AG09319 (cell line): ENCODE data around the gene RFNG.

ENCODE experiments used
- DNase-seq: peaks from one replicate; pipeline ENCODE4 v3.0.0-alpha.2; 2010; ENCODE audit warnings: low read depth; ENCODE audit errors: extremely low read depth
- TF ChIP-seq, protein P1 (sequence below): IDR thresholded peaks from 2 replicates; pipeline ENCODE4 v1.5.1; 2011; ENCODE audit warnings: low read depth, mild to moderate bottlenecking, inconsistent platforms, low read length, moderate library complexity

RFNG gene

GRCh38 chr17:82022310-82022980, 29.2 kb downstream of the RFNG start, which contains the start of gene CENPX:
TSS of gene CENPX (minus strand) at chr17:82022878. CDS start at chr17:82022861, 17 bp downstream.
- no peak for DNase-seq
- TF ChIP-seq, protein P1, sequence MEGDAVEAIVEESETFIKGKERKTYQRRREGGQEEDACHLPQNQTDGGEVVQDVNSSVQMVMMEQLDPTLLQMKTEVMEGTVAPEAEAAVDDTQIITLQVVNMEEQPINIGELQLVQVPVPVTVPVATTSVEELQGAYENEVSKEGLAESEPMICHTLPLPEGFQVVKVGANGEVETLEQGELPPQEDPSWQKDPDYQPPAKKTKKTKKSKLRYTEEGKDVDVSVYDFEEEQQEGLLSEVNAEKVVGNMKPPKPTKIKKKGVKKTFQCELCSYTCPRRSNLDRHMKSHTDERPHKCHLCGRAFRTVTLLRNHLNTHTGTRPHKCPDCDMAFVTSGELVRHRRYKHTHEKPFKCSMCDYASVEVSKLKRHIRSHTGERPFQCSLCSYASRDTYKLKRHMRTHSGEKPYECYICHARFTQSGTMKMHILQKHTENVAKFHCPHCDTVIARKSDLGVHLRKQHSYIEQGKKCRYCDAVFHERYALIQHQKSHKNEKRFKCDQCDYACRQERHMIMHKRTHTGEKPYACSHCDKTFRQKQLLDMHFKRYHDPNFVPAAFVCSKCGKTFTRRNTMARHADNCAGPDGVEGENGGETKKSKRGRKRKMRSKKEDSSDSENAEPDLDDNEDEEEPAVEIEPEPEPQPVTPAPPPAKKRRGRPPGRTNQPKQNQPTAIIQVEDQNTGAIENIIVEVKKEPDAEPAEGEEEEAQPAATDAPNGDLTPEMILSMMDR = no peak

GRCh38 chr17:82021900-82022309, 29.7 kb downstream of the RFNG start:
- TF ChIP-seq, protein P1 = no peak
- DNase-seq = no peak

GRCh38 chr17:82021107-82021899, 30.3 kb downstream of the RFNG start:
- peak; percentile 49 for DNase-seq
- TF ChIP-seq, protein P1 = peak; percentile 82

- DNase-seq = no peak
- TF ChIP-seq, protein P1 = no peak
These were observed 31.0 kb downstream of the RFNG start for GRCh38 chr17:82020572-82021106.

DNA sequence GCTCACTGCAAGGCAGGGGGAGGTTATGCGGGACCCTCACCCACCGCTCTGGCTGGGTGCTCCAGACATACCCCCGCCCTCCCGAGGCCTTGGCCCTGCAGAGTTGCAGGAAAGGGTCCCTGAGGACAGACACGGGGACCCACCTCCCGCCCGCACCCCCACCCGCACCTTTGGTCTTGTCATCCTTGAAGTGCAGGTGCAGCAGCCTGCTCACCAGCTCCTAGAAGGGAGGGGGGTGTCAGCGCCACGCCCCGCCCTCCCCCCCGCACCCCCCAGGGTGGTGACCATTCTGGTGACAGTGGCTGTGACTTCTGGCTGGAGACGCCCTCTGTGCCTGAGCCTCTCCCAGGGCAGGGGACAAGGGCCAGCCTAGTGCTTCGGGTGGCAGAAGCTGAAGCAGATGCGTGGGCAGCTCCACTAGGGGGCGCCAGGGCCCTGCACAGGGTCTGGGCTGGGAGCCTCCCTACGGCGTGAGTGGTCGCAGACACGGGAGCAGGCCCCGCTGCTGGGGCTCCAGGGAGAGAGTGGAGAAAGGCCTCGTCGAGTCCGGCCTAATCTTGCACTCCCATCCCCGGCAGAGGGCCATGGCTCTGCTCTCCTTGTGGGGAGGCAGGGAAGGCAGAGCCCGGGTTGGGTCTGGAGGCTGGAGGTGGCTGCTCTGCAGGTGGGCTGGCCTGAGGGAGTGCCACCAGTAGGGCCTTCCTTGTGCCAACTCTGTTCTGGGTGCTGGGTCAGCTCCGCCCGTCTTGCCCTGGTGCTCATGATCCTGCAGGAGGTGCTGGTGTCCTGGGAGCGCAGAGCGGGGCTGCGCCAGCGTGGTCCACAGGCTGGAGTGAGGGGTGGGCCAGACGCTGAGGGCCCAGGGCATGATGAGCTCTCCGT, 31.7 kb downstream of the RFNG start:
- DNase-seq = no peak
- TF ChIP-seq, protein P1 = peak; percentile 73

DNA sequence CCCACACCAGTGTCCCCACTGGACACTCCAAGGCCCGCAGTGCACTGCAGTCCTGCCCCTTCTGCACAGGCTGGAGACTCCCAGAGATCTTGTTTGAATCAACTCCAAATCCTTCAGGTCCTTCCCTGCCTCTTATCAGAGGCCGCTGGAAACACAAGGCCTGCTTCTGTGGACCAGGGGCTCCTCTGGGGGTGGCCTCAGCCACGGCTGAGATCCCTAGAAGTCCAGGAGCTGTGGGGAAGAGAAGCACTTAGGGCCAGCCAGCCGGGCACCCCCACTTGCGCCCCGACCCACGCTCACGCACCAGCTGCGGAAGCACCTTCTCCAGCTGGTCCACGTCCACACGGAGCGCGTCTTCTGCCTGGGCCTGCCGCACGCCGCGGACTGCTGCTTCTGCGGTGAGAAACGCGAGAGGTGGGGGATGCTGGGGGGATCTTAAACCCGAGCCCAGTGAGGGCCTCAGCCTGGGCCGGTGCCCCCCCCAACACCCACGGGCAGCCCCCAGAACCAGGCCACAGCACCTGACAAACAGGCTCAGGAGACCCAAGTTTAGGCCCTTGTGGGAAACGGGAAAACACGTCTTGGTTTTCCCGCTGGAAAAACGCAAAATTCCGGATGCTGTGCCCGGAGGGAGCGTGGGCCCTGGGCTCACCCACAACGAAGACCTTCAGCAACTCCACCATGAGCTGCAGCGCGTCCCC, 32.5 kb downstream of the RFNG start:
- TF ChIP-seq, protein P1 = no peak
- no peak for DNase-seq
